NCI-H2196 treated with DMSO at 0.1 percent for 48 hours (cell line): ENCODE results near the gene DOCK3.
A peak's percentile ranks its signal among the peaks of the same experiment; 100 is the strongest.
"Not testable (repeated sequence)": the region's sequence is repeated elsewhere in the genome, so short reads cannot be mapped to it uniquely, and the experiment has no call there.

Source experiments
- DNase-seq: peaks from one replicate; lab custom pipeline; 2025; ENCODE audit not compliant: unreplicated experiment; lab: John Stamatoyannopoulos, UW

Gene DOCK3

DNA sequence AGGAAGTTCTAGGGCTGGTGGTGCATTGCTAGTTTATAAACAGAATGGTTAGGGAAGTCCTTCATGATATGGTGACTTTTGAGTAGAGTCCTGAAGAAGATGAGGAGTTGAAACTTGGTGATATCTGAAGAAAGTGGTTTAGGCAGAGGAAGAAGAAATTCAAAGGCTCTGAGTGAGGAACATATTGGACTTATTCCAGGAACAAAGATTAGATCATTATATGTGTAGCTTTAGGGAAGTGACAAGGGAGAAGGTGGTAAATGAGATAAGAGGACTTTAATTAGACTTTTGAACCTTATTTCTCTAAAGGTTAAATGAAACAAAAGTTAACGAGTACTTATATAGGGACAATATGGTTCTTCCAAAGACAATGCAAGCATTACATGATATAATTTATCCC lies 286.7 kb downstream of the DOCK3 start:
- no peak for DNase-seq

DNA sequence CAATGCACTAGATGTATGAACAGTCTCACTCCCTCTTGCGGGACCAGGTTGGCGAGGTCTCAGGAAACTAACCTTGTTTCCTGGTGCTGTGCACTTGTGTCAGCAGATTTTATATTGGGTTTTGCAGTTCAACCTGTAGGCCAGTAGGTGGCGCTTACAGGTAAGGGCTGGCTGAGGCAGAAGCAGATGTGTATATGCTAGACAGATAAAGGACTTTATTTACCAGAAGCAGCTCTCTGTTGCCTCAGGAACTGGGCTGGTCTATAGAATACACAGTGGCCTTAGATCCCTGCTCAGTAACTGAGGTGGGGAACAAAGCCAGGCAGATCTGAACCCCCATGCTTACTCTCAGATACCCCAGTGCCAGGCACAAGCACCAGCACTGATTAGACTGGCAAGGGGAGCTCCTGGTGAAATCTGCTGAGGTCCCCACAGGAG lies 296.8 kb downstream of the DOCK3 start:
- DNase-seq = peak; percentile 50

DNA sequence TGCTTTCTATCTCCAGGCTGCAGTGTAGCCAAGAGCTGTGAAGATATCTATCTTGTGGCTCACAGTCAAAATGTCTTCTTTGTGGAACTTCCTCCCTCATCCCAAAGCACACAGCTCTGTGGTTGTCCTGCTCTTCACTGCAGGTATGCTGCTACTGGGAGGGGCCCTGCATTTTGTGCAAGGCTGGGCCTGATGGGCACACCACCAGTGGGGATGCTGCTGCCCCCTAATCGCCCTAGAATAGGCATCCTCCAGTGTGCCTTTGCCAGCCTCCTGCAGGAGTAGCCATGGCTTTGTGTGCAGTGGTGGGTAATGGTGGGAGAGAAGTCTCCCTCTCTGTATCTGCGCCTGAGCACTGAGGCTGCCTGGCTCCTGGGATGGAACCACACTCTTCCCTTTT lies 297.3 kb downstream of the DOCK3 start:
- DNase-seq = no peak

DNA sequence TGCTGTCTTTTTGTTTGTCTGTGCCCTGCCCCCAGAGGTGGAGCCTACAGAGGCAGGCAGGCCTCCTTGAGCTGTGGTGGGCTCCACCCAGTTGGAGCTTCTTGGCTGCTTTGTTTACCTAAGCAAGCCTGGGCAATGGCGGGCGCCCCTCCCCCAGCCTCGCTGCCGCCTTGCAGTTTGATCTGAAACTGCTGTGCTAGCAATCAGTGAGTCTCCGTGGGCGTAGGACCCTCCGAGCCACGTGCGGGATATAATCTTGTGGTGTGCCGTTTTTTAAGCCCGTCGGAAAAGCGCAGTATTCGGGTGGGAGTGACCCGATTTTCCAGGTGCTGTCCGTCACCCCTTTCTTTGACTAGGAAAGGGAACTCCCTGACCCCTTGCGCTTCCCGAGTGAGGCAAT lies 303.9 kb downstream of the DOCK3 start:
- not testable (repeated sequence) for DNase-seq

DNA sequence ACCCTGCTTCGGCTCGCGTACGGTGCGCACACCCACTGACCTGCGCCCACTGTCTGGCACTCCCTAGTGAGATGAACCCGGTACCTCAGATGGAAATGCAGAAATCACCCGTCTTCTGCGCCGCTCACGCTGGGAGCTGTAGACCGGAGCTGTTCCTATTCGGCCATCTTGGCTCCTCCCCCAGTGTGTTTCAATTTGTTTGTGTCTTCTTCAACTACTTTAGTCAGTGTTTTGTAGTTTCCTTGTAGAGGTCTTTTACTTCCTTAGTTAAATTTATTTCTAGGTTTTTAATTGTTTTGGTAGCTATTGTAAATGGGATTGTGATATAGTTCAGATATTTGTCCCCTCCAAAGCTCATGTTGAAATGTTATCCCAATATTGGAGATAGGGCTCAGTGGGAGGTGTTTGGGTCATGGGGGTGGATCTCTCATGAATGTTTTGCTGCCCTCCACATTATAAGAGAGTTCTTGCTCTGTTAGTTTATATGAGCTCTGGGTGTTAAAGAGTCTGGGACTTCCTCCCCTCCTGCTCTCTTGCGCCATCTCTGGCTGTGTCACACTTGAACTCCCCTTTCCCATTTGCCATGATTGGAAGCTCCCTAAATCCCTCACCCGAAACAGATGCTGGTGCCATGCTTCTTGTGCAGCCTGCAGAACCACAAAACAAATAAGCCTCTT lies 304.4 kb downstream of the DOCK3 start:
- no peak for DNase-seq

DNA sequence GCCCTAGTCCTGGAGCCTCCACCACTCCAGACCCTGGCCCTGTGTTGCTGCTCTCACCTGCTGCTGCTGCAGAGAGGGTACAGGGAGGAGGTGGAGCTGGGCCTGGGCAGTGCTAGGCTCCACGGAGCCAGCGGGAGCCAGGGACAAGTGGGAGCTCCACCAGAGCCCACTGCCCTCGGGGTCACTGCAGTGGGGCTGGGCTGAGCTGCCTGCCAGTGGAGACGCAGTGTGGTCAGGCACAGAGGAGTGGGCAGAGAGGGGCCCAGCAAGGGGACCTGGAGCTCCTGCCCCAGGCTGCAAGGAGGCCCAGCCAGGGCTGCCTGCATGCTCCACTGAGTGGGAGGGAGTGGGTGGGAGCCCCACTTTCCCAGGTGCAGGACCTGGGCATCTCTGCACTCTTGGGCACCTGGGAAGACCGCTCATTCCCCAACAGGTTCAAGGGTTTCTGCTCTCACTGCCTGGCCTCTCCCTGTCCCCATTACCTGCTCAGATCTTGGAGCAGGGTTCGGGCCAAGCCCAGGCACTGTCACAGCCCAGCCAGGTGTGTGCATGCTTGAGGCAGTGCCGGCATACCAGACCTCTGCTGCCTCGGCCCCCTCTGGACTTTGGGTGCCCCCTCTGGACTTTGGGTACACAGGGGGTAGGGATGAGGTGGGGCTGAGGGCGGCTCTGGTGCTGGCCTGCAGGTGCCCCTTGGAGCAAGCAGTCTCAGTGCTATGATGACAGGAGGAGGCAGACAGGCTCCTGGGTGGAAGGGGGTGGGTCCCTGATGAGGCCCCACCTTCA lies 308.0 kb downstream of the DOCK3 start:
- DNase-seq = no peak

DNA sequence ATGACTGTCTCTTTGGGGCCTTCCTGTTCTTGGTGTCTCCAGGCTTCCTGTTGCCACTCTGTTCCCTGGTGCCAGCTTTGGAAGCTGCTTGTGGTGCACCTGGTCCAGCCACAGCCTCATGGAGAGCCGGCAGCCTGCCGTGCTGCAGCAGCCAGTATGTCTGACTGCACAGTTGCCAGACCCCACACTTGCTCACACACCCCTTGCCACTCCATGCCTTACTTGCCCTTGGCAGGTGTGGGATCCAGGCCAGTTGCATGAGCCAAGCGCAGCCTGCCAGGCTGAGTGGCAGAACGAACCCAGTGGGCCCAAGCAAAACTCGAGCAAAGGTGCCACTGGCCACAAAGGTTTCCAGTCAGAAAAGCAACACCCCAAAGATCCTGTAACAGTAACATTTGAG lies 309.2 kb downstream of the DOCK3 start:
- no peak for DNase-seq

DNA sequence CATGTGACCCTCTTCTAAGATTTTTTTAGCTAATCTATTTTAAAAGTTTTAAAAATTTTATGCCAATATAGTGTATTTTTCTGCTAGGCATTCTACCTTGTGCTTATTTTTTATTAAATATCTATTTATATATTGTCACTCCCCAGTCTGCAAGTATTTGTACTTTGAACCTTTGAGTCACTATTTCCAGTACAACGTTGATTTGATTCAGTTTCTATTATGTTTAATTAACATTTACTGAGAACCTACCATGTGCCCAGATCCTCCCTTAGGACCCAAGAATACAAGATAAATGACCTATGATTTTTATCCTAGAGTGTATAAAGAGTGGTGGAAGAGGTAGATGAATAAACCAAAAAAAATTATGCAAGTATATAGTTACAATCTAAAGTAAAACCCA lies 311.2 kb downstream of the DOCK3 start:
- no peak for DNase-seq

DNA sequence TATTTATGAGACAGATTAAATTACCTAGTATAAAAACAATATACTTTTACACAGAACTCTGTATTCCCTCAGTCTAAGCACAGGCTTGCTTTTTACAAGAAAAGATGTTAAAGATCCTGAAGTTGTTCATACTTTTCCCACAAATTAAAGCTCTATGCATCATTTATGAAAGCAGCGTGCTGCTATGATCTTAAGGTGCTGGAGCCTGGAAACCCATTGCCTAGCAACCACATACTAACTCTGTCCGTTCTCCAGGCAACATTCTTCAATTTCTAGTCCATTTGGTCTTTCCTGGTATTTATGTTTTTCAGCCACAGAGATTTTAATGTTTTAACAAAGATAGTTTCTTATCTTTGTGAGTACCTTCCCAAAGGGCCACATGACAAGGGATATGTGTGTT lies 312.0 kb downstream of the DOCK3 start:
- no peak for DNase-seq

DNA sequence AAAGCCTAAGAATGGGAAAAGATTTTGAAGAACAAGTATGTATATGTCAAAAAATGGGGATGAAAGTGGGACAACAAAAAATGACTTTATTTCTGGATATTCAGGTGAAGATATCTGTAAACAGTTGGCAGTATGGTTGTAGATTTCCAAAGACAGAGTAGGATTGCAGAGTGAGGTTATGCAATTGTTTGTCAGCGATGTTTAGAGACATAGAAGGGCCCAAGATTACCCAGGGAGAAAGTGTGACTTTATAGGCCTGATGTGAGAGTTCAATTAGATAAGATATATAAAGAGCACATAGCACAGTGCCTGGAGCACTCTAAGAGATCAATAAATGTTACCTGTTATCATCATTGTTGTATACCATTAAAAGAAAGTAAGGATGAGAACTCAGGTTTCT lies 319.8 kb downstream of the DOCK3 start:
- no peak for DNase-seq

DNA sequence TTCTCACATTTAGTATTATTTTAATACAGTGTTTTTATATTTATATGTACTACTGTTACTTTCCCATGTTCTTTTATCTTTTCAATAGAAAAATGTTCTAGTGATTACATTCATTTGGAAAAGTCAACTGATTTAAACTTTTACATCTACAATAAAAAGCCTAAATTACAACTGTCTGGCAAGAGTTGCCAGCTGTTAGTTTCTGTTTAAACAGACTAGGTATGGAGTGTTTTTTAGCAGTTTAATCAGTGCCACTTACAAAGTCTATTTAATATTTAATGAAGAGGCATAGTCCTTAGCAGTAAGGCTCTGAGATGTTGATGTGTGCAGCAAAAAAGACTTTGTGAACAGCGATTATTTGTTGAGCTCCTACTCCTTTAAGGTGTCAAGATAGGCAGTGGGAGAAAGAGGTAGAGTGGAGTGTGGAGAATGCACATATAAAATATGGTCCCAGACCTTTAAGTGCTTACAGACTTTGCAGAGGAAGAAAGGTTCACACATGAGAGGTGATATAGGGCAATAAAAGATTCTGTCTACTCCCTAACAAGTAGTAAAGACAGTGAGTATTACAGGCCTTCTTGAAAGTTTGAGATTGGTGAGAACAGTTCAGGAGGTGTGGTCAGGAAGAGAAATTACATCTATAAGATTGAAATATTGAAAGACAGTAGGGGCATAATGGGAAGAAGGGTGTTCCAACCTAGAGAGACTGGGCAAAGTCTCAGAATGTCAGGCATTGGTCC lies 320.5 kb downstream of the DOCK3 start:
- DNase-seq = no peak

DNA sequence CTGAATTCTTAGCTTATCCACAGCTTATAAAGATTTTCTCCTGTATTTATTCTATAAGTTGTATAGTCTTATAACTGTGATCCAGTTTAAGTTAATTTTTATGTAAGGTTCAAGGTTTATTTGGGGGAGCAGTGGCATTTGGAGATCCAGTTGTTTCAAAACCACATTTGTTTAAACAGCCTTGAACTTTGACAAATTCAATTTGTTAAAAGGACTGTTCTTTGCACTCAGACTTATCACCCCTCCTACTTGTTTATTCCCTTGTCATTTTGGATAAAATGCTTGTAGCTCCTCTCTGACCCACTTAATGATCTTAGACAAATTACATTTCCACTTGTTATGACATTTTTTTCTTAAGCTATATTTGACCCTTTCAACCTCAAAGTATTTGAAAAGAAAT lies 327.8 kb downstream of the DOCK3 start:
- no peak for DNase-seq

DNA sequence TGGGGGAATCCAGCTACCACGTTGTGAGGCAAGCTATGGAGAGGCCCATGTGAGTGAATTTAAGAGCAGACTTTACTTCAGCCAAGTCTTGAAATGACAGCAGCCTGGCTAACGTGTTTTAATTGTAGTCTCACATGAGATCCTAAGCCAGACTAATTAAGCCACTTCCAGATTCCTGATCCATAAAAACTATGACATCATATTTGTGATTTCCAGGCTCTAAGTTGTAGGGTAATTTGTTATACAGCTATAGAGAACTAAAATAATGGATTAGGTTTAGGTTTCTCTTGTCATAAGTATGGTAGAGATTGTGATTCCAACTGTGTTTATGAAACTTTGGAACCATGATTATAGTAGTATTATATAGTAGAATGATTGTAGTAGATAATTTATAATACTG lies 329.5 kb downstream of the DOCK3 start:
- DNase-seq = no peak

DNA sequence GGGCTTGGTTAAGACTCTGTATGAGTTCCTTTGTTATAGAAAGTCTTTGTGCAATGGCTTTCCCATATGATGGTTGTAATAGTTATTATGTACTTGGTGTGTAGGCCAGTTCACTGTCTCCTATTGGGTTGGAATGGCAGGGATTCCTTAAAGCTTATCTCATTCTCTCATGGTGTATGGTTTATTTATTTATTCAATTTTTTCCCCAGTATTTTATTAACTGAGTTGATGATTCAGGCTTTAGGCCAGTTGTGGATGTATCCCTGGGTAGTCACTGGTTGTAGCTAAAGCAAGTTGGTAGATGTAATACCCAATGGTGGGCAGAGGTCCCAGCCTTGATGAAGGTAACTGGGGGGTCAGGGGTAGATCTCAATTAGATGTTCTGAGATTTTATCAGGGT lies 349.4 kb downstream of the DOCK3 start:
- DNase-seq = no peak

DNA sequence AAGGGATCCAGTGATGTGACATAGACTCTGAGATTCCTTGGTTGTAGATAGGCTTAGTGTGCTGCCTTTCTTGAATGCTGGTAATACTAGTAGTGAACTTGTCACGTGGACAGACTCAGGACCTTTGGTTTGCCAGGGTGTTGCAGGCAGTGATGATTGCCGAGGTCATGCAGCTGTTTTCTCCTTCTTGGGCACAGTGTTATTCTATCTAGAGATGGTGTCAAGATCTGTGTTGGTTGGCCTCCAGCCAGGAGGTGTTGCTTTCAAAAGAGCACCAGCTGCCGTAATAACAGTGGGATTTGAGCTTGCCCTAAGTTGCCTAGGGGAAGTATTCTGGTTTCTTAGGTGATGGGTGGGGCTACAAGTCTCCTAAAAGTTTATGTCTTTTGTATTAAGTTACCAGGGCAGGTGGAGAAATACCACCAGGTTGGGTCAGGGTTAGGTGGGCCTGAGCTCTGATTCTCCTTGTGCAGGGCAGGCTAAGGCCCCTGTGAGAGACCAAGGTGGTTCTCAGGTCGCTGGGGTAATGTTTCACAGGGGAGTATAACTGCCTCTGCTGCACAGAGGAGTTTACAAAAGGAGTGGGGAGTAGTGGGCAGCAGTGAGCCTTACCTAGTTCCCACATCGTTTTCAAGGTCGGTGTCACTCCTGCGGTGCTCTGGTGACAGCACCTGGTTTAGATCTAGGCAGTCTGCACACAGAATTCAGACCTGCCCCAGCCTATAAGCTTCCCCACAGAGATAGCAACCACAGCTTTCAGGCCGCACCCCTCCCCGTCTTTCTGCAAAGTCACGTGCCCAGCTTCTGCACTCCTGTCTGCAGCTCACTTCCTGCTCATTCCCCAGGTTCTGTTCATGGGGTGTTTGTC lies 350.3 kb downstream of the DOCK3 start:
- DNase-seq = peak; percentile 43

DNA sequence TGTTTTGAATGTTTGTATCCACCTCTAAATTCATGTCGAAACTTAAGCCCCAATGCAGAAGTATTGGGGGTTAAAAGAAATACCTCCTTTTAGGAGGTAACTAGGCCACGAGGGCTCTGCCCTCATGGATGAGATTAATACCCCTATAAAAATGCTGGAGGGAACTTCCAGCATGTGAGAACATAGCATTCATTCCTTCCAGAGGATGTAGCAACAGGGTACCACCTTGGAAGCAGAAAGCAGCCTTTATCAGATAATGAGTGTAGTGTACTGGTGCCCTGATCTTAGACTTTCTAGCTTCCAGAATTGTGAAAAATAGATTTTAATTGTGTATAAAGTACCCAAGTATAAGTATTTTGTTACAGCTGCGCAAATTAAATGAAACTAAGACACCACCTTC lies 356.9 kb downstream of the DOCK3 start:
- no peak for DNase-seq

DNA sequence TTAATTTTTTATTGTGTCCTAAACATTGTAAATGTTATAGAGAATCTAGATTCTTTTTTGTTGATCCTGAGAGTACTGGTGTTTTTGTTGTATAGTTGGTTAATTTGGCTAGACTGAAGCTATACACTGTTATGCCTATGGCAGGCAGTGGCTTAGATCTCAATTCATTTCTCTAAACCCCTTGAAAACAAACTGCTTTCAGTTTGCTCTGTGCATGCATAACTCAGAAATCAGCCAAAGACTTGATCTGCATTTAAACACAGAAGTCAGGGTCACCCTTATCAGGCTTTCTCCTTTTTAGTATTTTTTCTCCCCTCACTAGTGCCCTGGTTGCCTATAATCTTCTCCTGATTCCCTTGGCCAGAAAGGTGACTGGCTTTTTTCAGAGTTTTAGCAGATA lies 360.9 kb downstream of the DOCK3 start:
- no peak for DNase-seq

DNA sequence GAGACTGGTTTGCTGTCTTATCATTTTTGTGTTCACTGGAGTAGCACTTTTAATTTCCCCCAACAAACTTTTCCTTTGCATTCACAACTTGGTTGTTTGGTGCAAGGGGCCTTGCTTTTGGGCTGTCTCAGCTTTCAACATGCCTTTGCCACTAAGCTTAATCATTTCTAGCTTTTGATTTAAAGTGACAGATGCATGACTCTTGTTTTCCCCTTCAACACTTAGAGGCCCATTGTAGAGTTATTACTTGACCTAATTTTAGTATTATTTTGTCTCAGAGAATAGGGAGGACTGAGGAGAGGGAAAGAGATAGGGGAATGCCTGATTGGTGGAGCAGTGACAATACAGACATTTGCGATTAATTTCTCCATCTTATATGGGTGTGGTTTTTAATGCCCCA lies 370.3 kb downstream of the DOCK3 start:
- DNase-seq = no peak

DNA sequence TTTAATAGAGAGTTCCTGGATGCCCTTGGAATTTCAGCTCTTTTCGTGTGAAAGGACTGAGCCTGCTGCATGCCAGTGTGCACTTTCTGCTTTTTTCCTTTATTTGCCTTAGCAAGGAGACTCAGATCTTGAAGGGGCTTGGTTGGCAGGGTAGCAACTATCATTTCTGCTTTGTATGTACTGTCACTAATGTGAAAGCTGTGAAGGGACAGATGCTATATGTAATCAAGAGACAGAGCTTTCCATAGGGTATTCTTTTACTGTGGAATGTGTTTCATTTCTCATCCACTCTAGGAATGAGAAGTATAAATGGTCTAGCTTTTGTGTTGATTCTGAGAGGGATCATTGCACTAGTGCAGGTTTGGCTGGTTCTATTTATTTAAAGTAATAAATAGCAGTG lies 377.8 kb downstream of the DOCK3 start:
- DNase-seq = no peak

DNA sequence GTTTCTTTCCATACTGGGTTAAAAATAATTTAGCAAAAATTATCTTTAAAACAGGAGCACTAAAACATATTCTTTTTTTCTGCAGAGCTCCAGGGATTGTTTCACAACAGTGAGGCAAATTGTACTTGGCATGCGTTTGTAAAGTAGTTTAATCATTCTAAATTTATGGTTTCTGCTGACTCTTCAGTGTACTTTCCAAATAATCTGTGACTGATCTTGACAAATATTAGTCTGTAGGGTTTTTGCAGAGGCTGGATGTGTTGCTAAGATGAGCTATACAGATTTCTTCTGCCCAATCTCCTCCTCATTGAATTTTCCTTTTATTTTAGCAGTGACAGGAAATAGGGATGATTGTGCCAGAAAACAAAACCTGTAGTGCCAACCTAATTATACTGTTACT lies 382.4 kb downstream of the DOCK3 start:
- DNase-seq = no peak

DNA sequence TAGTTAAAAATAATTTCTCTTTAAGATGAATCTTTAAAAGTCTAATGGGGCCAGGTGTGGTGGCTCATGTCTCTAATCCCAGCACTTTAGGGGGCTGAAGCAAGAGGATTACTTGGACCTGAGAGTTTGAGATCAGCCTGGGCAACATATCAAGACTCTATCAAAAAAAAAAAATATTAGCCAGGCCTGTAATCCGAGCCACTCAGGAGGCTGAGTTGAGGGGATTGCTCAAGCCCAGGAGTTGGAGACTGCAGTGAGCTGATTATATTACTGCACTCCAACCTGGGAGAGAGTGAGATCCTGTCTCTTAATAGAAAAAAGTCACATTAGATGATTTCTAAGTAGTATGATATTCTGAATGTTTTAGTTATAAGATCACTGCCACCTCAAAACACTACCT lies 388.3 kb downstream of the DOCK3 start:
- no peak for DNase-seq
